Measurements from ENCODE around the gene CDKN2B-AS1. TPM values are rescaled to one million over a fixed set of nuclear protein-coding genes. Genes with fewer than 3 reads are reported as not detected.

The CDKN2B-AS1 gene
- polyA plus RNA-seq, 2 of the 4 experiments (the other 2 are of a cell fraction) = not detected

DNA sequence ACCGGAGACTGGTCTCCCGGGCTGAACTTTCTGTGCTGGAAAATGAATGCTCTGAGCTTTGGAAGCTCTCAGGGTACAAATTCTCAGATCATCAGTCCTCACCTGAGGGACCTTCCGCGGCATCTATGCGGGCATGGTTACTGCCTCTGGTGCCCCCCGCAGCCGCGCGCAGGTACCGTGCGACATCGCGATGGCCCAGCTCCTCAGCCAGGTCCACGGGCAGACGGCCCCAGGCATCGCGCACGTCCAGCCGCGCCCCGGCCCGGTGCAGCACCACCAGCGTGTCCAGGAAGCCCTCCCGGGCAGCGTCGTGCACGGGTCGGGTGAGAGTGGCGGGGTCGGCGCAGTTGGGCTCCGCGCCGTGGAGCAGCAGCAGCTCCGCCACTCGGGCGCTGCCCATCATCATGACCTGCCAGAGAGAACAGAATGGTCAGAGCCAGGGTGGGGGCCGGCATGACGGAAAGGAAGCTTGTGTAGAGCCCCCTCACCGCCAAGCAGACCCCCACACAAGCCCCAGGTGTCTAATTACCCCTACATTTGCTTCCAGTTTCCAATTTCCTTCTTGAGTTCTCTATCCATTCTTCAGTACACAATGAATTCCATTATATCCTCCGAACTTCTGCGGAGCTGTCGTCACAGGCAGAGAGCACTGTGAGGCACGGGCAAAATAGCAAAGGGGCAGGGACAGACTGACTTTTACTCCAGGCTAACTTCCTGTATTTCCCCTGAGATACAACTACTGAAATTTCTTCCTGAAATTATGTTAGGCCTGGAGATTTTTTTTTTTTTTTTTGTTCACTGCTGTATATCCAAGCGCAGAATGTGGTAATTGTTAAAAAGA lies 23.6 kb upstream of the CDKN2B-AS1 start:
- TF ChIP-seq EP300 (IDR thresholded peaks at IDR 0.05) (no peak), HOXB5 (CRISPR knock-in tag; IDR thresholded peaks at IDR 0.05) (no peak), NPAS2 (CRISPR knock-in tag; IDR thresholded peaks at IDR 0.05; ENCODE audit: borderline replicate concordance) (no peak), RFX5 (IDR thresholded peaks at IDR 0.05) (no peak), EHF (CRISPR knock-in tag; IDR thresholded peaks at IDR 0.05) (no peak), PHF8 (IDR thresholded peaks at IDR 0.05; ENCODE audit: borderline replicate concordance, low read depth) (no peak)
- TF ChIP-seq, protein P1, sequence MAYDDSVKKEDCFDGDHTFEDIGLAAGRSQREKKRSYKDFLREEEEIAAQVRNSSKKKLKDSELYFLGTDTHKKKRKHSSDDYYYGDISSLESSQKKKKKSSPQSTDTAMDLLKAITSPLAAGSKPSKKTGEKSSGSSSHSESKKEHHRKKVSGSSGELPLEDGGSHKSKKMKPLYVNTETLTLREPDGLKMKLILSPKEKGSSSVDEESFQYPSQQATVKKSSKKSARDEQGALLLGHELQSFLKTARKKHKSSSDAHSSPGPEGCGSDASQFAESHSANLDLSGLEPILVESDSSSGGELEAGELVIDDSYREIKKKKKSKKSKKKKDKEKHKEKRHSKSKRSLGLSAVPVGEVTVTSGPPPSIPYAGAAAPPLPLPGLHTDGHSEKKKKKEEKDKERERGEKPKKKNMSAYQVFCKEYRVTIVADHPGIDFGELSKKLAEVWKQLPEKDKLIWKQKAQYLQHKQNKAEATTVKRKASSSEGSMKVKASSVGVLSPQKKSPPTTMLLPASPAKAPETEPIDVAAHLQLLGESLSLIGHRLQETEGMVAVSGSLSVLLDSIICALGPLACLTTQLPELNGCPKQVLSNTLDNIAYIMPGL (CRISPR knock-in tag; IDR thresholded peaks at IDR 0.05; ENCODE audit: borderline replicate concordance) = no peak
- TF ChIP-seq, protein P2, sequence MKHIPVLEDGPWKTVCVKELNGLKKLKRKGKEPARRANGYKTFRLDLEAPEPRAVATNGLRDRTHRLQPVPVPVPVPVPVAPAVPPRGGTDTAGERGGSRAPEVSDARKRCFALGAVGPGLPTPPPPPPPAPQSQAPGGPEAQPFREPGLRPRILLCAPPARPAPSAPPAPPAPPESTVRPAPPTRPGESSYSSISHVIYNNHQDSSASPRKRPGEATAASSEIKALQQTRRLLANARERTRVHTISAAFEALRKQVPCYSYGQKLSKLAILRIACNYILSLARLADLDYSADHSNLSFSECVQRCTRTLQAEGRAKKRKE (CRISPR knock-in tag; IDR thresholded peaks at IDR 0.05; ENCODE audit: low read depth) = no peak
- ATAC-seq = no peak
- no peaks in the 10 kb centered on the region for H3K9me3 ChIP-seq
- no peak overlapping the region for H3K27ac ChIP-seq
- no CpG with 5 or more reads among the region's 45 CpGs for WGBS (ENCODE audit: missing lambda C conversion rate)
- H3K4me3 ChIP-seq = no peak overlapping the region
- no peak for DNase-seq (ENCODE audit: low read depth in 1 of 2, low spot score in 1 of 2)
- ChIA-PET POLR2A (no interaction called here), CTCF (no interaction called here)
- FAIRE-seq = no peak
- H3K4me1 ChIP-seq = no peaks in the 10 kb centered on the region
- no peak overlapping the region for H3K4me2 ChIP-seq

DNA sequence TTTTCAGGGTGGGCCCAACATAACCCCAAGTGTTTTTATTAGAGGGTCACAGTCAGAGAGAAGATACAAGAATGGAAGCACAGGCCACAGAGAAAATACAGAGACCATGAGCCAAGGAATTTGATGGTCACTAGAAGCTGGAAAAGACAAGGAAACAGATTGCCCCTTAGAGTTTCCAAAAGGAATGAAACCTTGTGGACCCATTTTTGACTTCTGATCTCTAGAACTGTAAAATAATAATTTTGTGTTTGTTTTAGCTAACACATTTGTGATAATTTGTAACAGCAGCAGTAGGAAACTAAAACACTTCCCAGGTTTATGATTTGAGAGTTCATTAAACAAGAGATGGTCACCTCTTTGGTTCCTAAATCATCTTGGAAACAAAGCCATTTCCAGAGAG lies 22.2 kb upstream of the CDKN2B-AS1 start:
- no peaks in the 10 kb centered on the region for H3K4me1 ChIP-seq
- ChIA-PET CTCF (no interaction called here), POLR2A (no interaction called here)
- H3K4me2 ChIP-seq = no peak overlapping the region
- DNase-seq (ENCODE audit: low read depth in 1 of 2, low spot score in 1 of 2) (no peak), ATAC-seq (no peak), FAIRE-seq (no peak)
- H3K4me3 ChIP-seq = no peak overlapping the region
- H3K27ac ChIP-seq = no peak overlapping the region
- TF ChIP-seq JUN (IDR thresholded peaks at IDR 0.05) (no peak), HOXB13 (CRISPR knock-in tag; IDR thresholded peaks at IDR 0.05; ENCODE audit: low read depth) (no peak), TP53 (CRISPR knock-in tag; IDR thresholded peaks at IDR 0.05) (no peak), GATA3 (IDR thresholded peaks at IDR 0.05; ENCODE audit: borderline replicate concordance) (no peak), RAD21 (conservative IDR thresholded peaks at IDR 0.05 in 1 of 2, IDR thresholded peaks at IDR 0.05 in 1 of 2) (no peak), FOSL2 (IDR thresholded peaks at IDR 0.05) (no peak), FOSL2 (CRISPR knock-in tag; IDR thresholded peaks at IDR 0.05) (no peak), HOXA7 (CRISPR knock-in tag; IDR thresholded peaks at IDR 0.05) (no peak), ZNF302 (CRISPR knock-in tag; IDR thresholded peaks at IDR 0.05) (no peak), HEYL (CRISPR knock-in tag; IDR thresholded peaks at IDR 0.05) (no peak), EHMT2 (IDR thresholded peaks at IDR 0.05; ENCODE audit: low read depth) (no peak), RARB (CRISPR knock-in tag; IDR thresholded peaks at IDR 0.05) (no peak), RFX5 (IDR thresholded peaks at IDR 0.05) (no peak), CHD4 (IDR thresholded peaks at IDR 0.05; ENCODE audit: borderline replicate concordance) (no peak), POLR2A (IDR thresholded peaks at IDR 0.05; ENCODE audit: low read length) (no peak)
- TF ChIP-seq, protein P3, sequence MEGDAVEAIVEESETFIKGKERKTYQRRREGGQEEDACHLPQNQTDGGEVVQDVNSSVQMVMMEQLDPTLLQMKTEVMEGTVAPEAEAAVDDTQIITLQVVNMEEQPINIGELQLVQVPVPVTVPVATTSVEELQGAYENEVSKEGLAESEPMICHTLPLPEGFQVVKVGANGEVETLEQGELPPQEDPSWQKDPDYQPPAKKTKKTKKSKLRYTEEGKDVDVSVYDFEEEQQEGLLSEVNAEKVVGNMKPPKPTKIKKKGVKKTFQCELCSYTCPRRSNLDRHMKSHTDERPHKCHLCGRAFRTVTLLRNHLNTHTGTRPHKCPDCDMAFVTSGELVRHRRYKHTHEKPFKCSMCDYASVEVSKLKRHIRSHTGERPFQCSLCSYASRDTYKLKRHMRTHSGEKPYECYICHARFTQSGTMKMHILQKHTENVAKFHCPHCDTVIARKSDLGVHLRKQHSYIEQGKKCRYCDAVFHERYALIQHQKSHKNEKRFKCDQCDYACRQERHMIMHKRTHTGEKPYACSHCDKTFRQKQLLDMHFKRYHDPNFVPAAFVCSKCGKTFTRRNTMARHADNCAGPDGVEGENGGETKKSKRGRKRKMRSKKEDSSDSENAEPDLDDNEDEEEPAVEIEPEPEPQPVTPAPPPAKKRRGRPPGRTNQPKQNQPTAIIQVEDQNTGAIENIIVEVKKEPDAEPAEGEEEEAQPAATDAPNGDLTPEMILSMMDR (IDR thresholded peaks at IDR 0.05) = no peak
- TF ChIP-seq, protein P4, sequence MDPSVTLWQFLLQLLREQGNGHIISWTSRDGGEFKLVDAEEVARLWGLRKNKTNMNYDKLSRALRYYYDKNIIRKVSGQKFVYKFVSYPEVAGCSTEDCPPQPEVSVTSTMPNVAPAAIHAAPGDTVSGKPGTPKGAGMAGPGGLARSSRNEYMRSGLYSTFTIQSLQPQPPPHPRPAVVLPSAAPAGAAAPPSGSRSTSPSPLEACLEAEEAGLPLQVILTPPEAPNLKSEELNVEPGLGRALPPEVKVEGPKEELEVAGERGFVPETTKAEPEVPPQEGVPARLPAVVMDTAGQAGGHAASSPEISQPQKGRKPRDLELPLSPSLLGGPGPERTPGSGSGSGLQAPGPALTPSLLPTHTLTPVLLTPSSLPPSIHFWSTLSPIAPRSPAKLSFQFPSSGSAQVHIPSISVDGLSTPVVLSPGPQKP (IDR thresholded peaks at IDR 0.05; ENCODE audit: low read depth, low read length) = no peak
- TF ChIP-seq, protein P5, sequence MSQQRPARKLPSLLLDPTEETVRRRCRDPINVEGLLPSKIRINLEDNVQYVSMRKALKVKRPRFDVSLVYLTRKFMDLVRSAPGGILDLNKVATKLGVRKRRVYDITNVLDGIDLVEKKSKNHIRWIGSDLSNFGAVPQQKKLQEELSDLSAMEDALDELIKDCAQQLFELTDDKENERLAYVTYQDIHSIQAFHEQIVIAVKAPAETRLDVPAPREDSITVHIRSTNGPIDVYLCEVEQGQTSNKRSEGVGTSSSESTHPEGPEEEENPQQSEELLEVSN (IDR thresholded peaks at IDR 0.05; ENCODE audit: borderline replicate concordance, low read depth) = no peak
- TF ChIP-seq, protein P6, sequence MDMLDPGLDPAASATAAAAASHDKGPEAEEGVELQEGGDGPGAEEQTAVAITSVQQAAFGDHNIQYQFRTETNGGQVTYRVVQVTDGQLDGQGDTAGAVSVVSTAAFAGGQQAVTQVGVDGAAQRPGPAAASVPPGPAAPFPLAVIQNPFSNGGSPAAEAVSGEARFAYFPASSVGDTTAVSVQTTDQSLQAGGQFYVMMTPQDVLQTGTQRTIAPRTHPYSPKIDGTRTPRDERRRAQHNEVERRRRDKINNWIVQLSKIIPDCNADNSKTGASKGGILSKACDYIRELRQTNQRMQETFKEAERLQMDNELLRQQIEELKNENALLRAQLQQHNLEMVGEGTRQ (IDR thresholded peaks at IDR 0.05) = no peak
- TF ChIP-seq, protein P7, sequence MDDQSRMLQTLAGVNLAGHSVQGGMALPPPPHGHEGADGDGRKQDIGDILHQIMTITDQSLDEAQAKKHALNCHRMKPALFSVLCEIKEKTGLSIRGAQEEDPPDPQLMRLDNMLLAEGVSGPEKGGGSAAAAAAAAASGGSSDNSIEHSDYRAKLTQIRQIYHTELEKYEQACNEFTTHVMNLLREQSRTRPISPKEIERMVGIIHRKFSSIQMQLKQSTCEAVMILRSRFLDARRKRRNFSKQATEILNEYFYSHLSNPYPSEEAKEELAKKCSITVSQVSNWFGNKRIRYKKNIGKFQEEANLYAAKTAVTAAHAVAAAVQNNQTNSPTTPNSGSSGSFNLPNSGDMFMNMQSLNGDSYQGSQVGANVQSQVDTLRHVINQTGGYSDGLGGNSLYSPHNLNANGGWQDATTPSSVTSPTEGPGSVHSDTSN (IDR thresholded peaks at IDR 0.05) = no peak
- H3K9me3 ChIP-seq = no peaks in the 10 kb centered on the region
